HG02852 (cell line): Measurements from ENCODE around the gene TNFAIP2.

Experiments
- ATAC-seq: cut with Tn5 transposase; IDR thresholded peaks from one replicate; pipeline ENCODE4 v1.9.1; 2021; ENCODE audit warnings: mild to moderate bottlenecking, moderate library complexity; ENCODE audit not compliant: unreplicated experiment

TNFAIP2 gene

GRCh38 chr14:103121121-103121845 lies 2.0 kb upstream of the TNFAIP2 start:
- no peak for ATAC-seq

DNA sequence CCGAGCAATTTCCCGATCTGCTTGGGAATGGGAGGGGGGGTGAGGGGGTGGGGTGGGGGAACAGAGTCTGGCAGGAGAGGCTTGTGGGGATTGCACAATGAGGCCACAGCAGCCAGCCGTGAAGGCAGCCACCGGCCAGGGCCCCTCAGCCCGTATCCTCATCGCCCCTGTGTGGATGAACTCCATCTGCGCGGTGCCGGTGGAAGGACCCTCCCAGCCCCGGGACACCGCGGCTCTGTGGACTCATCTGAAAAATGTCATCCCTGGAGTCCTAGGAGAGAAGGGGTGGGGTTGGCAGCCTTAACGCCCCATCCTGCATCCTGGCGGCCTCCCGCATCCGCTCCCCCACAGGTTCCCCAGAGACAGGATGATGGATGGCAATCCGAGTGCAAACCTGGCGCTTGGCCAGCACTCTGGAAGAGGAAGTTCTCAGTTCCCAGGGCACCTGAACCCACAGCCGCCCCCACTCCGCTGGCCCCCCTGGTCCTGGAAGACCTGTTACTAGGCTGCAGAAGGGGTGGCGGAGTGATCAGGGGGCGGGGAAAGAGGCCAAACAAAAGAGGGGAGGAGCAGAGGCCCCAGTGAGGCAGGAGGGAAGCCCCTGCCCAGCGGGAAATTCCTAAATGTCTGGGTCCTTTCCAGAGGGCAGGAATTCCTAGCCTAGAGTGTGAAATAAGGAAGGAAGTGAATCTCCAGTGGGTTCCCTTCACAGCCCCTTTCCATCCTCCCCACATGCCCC lies 1.2 kb upstream of the TNFAIP2 start:
- no peak for ATAC-seq

GRCh38 chr14:103122585-103122946 lies 695 bp upstream of the TNFAIP2 start:
- no peak for ATAC-seq

GRCh38 chr14:103123634-103124500 lies 606 bp downstream of the TNFAIP2 start:
- ATAC-seq, result no peak

GRCh38 chr14:103124501-103125001 lies 1.3 kb downstream of the TNFAIP2 start:
- no peak for ATAC-seq

- no peak for ATAC-seq
Measured at GRCh38 chr14:103125098-103126070, 2.1 kb downstream of the TNFAIP2 start.

- no peak for ATAC-seq
Measured at GRCh38 chr14:103126088-103126872, 3.0 kb downstream of the TNFAIP2 start.

GRCh38 chr14:103126873-103127304 lies 3.6 kb downstream of the TNFAIP2 start:
- no peak for ATAC-seq

DNA sequence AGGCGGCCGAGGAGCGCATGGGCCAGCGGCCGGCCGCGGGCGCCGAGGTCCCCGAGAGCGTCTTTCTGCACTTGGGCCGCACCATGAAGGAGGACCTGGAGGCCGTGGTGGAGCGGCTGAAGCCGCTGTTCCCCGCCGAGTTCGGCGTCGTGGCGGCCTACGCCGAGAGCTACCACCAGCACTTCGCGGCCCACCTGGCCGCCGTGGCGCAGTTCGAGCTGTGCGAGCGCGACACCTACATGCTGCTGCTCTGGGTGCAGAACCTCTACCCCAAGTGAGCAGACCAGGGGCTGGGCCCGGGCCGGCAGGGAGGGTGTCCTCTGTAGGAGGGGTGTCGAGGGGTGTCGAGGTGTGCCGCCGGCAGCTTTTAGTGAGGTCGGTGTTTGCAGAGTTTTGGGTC lies 4.1 kb downstream of the TNFAIP2 start:
- no peak for ATAC-seq

- no peak for ATAC-seq
Measured at GRCh38 chr14:103127861-103128598, 4.8 kb downstream of the TNFAIP2 start.

DNA sequence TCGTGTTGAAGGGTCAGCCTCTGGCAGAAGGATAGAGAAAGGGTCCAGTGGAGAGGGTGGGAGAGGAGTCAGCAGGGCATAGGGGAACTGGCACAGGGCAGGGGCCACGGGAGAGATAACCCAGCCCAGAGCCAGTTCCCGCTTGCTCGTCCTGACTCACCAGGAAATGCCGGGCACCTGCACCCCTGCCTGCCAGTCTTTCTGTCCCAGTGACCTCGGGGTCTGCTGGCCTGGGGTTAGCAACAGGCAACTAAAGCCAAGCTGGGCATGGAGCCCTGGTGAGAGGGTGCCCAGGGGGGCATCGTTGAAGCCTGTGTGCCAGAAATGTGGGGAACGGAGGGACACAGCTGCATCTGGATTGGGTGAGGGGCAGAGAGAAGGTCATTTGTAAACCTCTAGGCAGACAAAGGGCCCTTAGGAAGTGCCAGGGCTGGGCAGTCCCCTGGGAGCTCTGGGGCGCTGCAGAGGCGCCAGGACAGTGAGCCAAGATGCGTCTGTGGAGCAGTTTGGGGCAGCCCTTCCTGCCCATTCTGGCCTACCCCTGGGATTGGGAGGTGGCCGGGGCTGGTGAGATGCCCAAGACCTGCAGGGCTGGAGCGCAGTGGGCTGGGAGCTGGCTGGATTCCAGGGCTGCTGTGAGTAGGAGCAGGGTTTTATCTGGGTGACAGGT lies 5.5 kb downstream of the TNFAIP2 start:
- ATAC-seq, result no peak

GRCh38 chr14:103129301-103130016 lies 6.2 kb downstream of the TNFAIP2 start:
- no peak for ATAC-seq

DNA sequence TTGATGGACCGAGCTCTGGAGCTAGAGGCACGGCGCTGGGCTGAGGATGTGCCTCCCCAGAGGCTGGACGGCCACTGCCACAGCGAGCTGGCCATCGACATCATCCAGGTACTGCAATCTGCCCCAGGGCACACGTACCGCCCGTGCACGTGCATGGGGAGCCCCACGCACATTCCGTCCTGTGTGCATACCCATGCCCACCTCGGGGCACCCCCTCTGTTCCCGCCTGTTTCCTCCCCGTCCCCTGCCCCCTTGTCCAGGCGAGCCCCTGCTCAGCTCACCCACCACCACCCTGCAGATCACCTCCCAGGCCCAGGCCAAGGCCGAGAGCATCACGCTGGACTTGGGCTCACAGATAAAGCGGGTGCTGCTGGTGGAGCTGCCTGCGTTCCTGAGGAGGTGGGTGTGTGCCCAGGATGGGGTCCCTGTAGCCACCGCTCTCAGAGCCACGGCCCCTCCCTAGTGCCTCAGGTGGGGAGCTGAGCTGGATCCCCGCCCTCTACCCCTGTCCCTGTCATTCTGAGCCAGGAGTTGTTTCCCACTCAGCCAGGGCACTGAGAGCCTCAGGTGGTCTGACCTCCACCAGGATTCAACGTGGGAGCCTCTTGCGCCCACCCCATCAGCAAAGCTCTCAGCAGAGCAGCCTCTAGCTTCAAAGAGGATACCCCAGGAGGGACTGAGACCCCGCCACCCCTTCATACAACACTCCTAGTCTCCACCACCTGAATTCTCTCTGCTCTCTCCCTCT lies 6.9 kb downstream of the TNFAIP2 start:
- ATAC-seq, result no peak

DNA sequence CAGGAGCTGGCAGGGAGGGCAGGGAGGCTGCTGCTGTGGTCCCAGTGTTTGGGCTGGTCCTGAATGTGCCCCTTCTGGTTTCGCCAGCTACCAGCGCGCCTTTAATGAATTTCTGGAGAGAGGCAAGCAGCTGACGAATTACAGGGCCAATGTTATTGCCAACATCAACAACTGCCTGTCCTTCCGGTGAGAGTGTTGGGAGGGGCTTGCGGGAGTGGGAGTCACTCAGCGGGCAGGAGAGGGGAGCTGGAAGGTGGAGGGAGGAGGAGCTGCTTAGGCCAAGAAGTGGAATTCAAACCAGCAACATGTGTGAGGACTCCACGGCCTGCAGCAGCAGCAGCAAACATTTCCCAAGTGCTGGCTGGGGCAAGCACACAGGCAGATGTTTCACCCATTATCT lies 7.7 kb downstream of the TNFAIP2 start:
- ATAC-seq, result no peak

- ATAC-seq, result no peak
Measured at GRCh38 chr14:103131580-103131979, 8.3 kb downstream of the TNFAIP2 start.

- no peak for ATAC-seq
Measured at GRCh38 chr14:103132381-103133209, 9.3 kb downstream of the TNFAIP2 start.
